DMS53 treated with DMSO at 0.1 percent for 48 hours (cell line): ENCODE data around the gene ZDBF2.
"Not testable (repeated sequence)": the region's sequence is repeated elsewhere in the genome, so short reads cannot be mapped to it uniquely, and the experiment has no call there.

ENCODE experiments used
- DNase-seq: peaks from one replicate; lab custom pipeline; 2025; ENCODE audit not compliant: unreplicated experiment; lab: John Stamatoyannopoulos, UW

Gene ZDBF2

GRCh38 chr2:206259376-206260187 is 14.9 kb upstream of the ZDBF2 start:
- no peak for DNase-seq

- DNase-seq: peak; percentile 42
Observed at GRCh38 chr2:206260188-206261012, 14.1 kb upstream of the ZDBF2 start.

- DNase-seq: no peak
Observed at GRCh38 chr2:206263959-206264603, 10.4 kb upstream of the ZDBF2 start.

GRCh38 chr2:206266130-206267125 is 8.0 kb upstream of the ZDBF2 start:
- DNase-seq: no peak

- DNase-seq: no peak
Observed at GRCh38 chr2:206267567-206267966, 6.9 kb upstream of the ZDBF2 start.

GRCh38 chr2:206271065-206271464 is 3.4 kb upstream of the ZDBF2 start:
- no peak for DNase-seq

- no peak for DNase-seq
Observed at GRCh38 chr2:206273905-206274304, 558 bp upstream of the ZDBF2 start.

- peak; percentile 23 for DNase-seq
Observed at GRCh38 chr2:206275312-206276055, 1.0 kb downstream of the ZDBF2 start.

GRCh38 chr2:206276169-206276942 is 1.9 kb downstream of the ZDBF2 start:
- DNase-seq: no peak

- DNase-seq: no peak
Observed at GRCh38 chr2:206277503-206277902, 3.0 kb downstream of the ZDBF2 start.

GRCh38 chr2:206282746-206283145 is 8.3 kb downstream of the ZDBF2 start:
- DNase-seq: no peak

- DNase-seq: no peak
Observed at GRCh38 chr2:206287197-206287596, 12.7 kb downstream of the ZDBF2 start.

- no peak for DNase-seq
Observed at GRCh38 chr2:206289391-206289790, 14.9 kb downstream of the ZDBF2 start.

- no peak for DNase-seq
Observed at GRCh38 chr2:206296128-206296527, 21.7 kb downstream of the ZDBF2 start.

GRCh38 chr2:206299608-206300007 is 25.1 kb downstream of the ZDBF2 start:
- not testable (repeated sequence) for DNase-seq

- DNase-seq: no peak
Observed at GRCh38 chr2:206305523-206306245, 31.2 kb downstream of the ZDBF2 start.

- no peak for DNase-seq
Observed at GRCh38 chr2:206311026-206311425, 36.6 kb downstream of the ZDBF2 start.

GRCh38 chr2:206316141-206316540 is 41.7 kb downstream of the ZDBF2 start:
- DNase-seq: no peak
